T-helper 1 cell (primary cell): ENCODE results near the gene ENTPD1.
"Not testable (repeated sequence)": the region's sequence is repeated elsewhere in the genome, so short reads cannot be mapped to it uniquely, and the experiment has no call there.

Experiments
- DNase-seq, 5 donors: peaks; one replicate each; pipeline ENCODE4 v3.0.0-alpha.2; 2012 to 2020
- total RNA-seq, 4 donors: gene quantifications; one replicate each; lab custom pipeline; 2026; lab: John Stamatoyannopoulos, UW

The ENTPD1 gene, protein sequence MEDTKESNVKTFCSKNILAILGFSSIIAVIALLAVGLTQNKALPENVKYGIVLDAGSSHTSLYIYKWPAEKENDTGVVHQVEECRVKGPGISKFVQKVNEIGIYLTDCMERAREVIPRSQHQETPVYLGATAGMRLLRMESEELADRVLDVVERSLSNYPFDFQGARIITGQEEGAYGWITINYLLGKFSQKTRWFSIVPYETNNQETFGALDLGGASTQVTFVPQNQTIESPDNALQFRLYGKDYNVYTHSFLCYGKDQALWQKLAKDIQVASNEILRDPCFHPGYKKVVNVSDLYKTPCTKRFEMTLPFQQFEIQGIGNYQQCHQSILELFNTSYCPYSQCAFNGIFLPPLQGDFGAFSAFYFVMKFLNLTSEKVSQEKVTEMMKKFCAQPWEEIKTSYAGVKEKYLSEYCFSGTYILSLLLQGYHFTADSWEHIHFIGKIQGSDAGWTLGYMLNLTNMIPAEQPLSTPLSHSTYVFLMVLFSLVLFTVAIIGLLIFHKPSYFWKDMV
- total RNA-seq, result 0.91 to 1.5 (median 1.00) reads per million in 4 donors

DNA sequence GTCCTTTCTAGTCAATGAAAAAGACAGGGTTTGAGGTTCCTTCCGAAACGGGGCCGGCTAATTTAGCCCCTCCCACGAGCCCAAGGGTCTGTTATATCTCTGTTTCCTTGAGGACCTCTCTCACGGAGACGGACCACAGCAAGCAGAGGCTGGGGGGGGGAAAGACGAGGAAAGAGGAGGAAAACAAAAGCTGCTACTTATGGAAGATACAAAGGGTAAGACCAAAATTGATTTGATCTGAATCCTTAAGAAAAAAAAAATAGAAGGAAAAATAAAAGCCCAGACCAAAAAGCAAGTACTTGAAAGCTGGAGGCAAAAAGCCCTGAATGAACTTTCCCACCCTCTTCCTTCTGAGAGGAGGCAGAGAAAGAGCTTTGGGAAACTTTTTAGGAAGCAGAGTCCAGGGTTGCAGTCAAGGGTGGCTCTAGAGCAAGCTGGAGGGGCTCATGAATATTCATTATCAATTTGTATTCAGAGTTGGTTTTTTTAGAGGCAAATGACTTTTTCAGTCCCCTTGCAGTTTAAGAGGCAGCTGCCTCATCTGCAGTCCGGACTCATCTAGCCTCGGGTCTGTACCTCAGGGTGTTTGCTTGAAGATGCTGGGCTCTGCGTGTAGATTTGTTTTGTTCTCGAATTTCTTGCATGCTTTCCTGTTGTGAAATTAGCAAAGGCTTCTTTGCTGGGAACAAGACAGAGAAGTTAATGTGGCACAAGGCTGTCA, at the start of gene ENTPD1:
ENTPD1 (plus strand) TSS at position 123 of the 721 bp plus-strand sequence; CDS start at position 200, 77 bp downstream.
- DNase-seq, result no peak

GRCh38 chr10:95706573-95706972, 49.4 kb upstream of the ENTPD1 start:
- no peak for DNase-seq

DNA sequence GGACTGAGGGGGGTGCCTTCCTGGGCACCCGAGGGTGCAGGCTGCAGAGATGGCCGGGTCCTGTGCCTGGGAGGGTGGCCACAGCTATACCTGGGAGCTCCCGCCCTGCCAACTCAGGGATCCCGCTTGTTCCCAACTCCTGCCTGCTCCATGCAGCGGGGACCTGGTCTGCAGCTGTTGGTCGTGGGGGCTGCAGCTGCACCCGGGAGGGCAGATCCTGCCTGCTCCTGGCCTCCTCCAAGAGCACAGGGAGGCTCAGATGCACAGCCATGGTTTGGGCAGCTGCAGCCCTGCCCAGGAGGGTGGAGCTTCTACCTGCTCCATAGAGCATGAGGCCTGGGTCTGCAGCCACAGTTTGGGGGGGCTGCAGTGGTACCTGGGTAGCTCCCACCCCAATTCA, 49.0 kb upstream of the ENTPD1 start:
- no peak for DNase-seq

DNA sequence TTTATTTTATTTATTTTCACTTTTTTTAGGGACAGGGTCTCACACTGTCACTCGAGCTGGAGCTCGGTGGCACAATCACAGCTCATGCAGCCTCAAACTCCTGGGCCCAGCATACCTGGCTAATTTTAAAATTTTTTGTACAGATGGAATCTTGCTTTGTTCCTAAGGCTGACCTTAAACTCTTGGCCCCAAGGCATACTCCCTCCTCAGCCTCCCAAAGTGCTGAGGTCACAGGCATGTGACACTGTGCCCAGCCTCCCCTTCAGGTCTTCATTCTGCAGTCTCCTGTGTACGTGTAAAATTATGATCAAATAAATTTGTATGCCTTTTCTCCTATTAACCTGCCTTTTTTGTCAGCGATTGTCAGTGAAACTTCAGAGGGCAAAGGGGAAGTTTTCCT, 44.5 kb upstream of the ENTPD1 start:
- DNase-seq, result no peak

GRCh38 chr10:95716466-95716865, 39.5 kb upstream of the ENTPD1 start:
- no peak for DNase-seq

GRCh38 chr10:95716866-95717265, 39.1 kb upstream of the ENTPD1 start:
- DNase-seq, result no peak

GRCh38 chr10:95720745-95721144, 35.2 kb upstream of the ENTPD1 start:
- DNase-seq, result not testable (repeated sequence)

DNA sequence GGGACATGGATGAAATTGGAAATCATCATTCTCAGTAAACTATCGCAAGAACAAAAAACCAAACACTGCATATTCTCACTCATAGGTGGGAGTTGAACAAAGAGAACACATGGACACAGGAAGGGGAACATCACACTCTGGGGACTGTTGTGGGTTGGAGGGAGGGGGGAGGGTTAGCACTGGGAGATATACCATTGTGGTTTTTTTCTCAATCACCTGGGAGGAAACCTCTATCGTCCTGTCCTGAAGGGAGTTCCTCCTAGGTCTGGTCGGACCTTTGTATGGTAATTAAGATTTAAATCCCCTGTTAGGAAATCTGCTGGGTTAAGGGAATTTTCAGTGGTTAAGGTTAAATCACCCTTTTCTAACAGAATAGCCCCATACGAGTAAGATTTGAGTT, 33.5 kb upstream of the ENTPD1 start:
- not testable (repeated sequence) for DNase-seq

DNA sequence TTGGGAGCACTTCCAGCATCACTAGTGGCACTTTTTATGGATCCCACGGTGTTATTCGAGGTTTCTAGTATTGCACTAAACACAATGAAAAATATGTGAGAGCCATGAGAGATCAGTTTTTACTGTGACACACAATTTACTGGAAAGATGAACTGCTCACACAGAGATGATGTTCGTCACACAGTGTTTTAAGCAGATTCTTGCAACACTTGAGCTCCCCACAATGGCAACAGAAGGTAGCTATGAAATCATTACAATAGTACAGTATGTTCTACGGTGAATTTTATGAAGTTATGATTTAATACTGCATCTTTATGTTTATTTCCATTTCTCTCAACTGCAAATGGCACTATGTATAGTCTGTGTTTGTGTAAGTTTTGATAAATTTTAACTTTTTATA, 27.4 kb upstream of the ENTPD1 start:
- DNase-seq, result no peak

DNA sequence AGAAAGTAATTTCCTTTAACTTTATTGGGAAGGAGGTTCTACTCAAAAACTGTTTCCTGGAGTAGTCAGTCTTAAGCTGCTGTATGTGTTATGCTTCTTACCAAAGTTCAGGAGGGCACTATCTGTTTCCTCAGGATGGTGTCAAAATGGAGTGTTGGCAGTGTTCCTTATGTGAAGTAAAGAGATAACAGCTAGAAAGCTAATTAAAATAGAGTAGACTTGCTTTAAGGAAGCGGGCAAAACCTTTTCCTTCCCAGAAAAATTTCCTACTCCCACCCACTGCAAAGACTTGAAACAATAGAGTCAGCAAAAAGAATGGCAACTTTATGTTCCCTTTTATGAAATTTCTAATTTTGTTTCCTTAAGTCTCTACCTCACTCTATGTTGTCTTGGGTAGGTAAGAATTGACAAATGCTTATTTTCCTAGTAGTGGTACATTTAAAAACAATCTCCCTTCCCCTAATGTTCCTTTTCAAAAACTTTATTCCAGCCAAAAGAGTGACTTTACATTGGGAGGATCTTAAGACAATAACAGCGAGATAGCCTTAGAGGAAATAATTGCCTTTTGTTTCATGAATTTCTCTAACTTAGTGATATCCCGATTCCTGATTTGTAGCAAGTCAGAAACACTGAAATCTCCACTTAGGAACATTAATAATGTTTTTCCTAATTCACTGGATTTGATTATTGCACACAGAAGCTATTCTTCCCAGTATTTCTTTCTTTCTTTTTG, 26.5 kb upstream of the ENTPD1 start:
- no peak for DNase-seq

DNA sequence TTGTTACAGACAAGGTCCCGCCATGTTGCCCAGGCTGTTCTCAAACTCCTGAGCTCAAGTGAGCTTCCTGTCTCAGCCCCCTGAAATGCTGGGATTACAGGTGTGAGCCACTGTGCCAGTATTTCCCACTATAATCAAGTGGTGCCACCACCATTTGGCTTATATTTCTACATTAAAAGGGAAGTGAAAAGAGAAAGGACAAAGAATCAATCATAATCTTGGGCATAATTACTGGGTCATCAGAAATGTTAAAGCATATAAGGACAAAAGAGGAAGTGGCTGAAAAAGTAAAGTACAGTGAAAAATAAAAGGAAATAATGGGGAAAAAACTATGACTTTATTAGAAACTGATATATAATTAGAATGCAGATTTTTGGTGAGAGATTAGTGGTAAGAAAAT, 25.7 kb upstream of the ENTPD1 start:
- DNase-seq, result no peak

DNA sequence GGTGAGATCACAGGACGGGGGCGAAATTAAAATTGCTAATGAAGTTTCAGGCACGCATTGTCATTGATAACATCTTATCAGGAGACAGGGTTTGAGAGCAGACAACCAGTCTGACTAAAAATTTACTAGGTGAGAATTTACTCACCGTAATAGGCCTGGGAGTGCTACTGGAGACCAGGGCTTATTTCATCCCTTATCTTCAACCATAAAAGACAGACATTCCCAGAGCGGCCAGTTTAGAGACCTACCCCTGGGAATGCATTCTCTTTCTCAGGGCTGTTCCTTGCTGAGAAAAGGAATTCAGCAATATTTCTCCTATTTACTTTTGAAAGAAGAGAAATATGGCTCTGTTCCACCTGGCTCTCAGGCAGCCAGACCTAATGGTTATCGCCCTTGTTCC, 23.1 kb upstream of the ENTPD1 start:
- DNase-seq, result not testable (repeated sequence)

- DNase-seq, result no peak
Measured at GRCh38 chr10:95739056-95739455, 16.9 kb upstream of the ENTPD1 start.

- DNase-seq, result no peak
Measured at GRCh38 chr10:95741807-95742467, 14.0 kb upstream of the ENTPD1 start.

GRCh38 chr10:95742485-95742884, 13.5 kb upstream of the ENTPD1 start:
- DNase-seq, result no peak

GRCh38 chr10:95742962-95743535, 12.9 kb upstream of the ENTPD1 start:
- DNase-seq, result no peak

DNA sequence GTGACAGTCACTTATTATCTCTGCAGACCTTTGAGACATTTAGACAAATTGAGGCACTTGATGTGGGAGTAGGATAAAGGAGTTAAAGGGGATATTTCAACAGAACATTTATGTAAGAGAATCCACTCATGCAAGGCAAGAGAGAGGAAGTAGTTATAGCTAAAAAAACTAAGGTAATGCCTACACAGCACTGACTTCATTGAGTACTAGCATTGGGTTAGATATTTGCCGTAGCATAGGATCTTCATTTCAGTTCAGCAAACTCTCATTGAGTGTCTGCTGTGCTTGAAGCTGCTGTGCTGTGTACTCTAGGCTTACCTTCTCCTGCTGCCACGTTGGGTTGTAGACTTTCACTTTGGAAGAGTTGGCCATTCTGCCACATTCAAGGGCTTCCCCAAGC, 10.5 kb upstream of the ENTPD1 start:
- no peak for DNase-seq

DNA sequence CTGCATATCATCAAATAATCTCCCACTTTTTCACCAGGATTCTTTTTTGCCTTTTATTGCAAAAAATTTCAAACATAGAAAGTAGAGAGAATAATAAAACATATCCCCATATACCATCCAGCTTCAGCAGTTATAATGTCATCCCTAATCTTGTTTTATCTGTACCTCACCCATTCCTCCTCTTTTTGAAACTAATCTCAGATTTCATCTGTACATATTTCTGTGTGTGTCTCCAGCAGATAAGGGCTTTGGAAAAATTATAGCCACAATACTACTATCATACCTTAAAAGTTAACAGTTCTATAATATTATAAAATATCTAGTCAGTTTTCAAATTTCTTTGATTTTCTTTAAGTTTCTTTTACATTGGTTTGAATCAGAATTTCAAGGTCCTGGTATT, 7.6 kb upstream of the ENTPD1 start:
- no peak for DNase-seq

GRCh38 chr10:95755511-95756004, 405 bp upstream of the ENTPD1 start:
- DNase-seq, result no peak

GRCh38 chr10:95756809-95757684, 1.1 kb downstream of the ENTPD1 start:
- DNase-seq, result no peak
